ENCODE measurements around the gene ALKAL2.
A peak's percentile ranks its signal among the peaks of the same experiment; 100 is the strongest.

ALKAL2 gene

DNA sequence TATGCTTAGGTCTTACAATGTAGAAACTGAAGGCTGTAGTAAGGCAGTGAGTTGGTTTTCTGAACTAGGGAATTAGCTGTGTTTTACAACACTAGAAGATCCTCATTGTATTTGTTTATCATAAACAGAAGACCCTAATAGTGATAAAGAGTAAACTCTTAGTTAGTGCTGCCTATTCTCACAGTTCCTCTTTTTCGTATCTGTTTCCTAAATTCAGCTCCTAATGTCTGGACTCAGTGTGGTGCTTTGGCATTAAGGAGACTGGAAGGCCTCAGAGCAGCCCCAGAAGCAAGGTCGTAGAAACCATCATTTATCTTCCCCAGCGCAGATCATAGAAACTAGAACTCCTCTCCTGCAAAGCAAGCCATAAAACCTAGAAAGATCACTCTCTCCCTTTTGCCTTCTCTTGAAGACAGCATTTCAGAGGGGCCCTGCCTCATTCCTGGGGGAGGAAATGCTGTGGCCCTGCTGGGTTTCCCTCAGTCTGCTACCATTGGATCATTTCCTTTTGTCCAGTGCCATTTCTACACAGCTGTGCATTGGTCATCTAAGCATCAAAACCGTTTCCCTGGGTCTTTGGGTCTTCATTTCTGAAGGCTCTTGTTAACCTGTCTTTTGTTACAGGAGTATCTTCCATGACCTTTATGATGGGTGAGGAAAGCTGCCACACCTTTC is 18.4 kb downstream of the ALKAL2 start:
- no peak for DNase-seq

DNA sequence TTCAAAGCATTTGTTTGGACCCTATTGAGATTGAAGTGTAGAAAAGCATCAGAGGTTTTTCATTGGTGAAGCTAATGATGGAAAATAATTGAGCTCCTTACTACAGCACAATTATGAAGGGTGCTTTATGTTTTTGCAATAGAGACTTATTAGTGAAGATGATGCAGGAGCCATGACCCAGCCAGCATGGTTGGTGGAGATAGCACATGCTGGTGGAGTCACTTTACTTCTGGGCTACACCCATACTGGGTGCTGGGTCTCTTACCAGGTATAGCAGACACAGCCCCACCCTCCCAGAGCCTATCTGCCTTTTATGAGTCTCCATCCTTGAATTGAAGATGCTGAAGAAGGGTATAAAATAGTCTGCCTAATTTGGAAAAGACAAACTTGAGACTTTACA is 19.6 kb downstream of the ALKAL2 start:
- no peak for DNase-seq

DNA sequence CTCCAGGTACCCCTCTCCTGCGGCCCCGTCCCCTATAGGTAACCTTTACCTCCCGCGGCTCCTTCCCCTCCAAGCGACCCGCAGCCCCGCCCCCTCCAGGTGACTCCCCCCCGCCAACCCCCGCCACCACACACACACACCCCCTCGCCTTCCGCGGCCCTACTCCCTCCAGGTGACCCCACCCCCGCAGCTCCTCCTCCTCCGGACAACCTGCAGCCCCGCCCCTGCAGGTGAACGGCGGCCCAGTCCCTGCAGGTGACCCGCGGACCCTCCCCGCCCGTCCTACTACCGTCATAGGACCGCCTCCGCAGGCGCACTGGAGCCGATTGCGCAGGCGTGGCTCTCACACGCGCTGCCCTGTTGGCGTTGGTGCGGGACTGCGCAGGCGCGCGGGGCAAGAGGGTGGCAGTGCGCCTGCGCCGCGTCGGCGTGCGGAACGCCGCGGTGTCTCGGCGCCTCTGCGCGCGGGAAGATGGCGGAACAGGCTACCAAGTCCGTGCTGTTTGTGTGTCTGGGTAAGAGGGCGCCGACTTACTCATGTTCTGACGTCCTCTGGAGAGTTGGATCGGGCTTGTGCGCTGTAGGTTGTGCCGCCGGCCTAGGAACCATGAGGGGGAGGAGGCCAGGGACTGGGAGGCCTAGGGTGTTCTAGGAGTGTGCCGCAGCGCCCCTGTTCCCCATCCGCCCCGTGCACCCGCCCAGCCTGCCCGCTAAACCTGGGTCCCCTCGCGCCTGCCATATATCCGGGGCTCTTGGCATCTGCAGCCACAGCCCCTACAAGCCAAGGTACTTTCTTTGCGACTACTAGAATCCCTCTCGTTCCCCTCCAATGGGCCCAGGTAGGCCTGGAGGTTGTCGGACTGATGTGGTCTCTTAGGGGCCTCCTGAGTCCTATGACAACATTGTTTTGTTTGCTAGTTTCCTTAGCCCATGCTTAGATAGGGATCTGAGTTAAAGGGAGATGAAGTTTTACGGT is 23.1 kb downstream of the ALKAL2 start, which contains the start of gene ACP1:
ACP1 (plus strand) TSS at position 455 of the 976 bp plus-strand sequence; CDS start at position 473, 18 bp downstream.
- peak; percentile 95 for DNase-seq

DNA sequence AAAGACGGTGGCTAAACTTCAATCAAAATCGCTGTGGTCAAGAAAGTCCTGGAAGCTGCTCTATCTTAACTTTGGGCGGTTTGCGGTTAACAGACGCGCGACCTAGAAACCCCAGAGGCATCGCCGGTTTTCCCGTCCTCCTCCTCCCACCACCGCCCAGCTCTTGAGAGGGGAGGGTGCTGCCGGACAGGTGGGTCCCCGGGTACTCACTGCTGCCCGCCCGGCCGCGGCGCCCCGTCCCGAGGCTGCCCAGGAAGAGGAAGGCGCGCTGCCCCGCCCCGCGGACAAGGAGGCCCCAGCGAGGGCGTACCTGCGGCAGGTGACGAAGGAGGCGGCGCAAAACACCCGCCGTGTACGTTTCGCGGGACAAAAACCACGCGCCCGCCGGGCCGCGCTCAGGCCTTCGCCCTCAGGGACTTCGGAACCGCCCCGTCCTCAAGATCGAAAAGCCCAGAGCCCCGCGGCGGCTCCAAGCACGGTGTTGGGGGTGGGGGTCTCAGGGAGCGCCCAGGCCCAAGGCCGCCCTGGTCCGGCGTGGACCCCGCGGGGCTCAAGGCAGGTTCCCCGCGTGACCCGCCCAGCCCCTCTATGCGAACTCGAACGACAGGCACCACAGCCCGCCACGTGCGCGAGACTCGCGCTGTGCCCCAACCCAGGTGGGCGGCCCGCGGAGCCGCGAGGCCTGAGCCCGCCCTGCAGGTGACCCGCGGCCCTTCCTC is 24.0 kb downstream of the ALKAL2 start, which contains the start of gene SH3YL1:
SH3YL1 (minus strand) TSS at position 259 of the 719 bp plus-strand sequence; CDS start at position 211, 48 bp downstream.
- DNase-seq = peak; percentile 57

DNA sequence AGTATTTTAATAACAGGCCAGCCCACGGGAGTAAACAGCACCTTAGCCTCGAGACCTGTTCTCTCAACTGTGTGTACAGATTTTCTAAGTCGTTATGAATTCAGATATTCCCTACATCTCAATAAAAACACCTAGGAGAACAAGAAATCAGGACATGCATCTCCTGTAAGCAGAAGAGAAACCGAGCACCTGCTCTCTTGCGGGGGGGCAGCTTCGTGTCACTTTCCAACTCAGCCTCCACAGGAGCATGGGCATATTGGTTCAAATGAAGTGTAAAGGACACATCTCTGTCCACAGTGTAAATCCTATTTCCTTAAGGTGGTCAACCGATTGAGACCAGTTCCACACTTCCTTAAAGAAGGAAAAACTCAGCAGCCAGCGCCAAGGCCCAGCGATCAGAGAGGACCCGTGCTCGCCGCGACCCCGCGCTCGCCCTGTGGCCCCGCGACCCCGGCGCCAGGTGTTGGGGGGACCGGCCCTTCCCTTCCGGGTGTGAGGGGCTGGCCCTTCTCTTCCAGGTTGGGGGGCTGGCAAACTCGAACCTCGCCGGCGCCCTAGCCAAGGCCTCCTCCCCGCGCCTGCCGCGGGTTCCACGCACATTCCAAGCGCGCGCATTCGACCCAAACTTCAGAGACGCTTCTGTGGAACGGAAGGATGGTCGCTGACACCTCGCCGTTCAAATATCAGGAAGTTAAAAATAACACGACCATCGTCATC is 24.7 kb downstream of the ALKAL2 start:
- no peak for DNase-seq

DNA sequence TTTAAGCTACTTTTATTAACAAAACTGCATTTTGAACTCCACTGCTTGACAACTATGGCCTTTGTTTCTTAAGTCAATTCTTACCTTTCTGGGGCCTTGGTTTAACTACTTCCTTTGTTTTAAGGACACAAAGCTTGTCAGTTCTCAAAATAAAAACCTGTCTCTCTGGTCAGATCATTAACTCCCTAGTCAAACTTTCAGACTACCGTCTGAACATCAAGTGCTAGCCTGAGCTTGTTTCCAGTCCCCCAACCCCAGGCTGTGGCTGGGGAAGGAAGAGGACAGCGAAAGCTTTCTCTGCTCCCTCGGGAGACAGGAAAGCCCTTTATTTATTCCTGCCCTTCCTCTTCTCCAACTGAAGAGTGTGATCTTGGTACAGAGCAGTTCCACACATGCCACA is 25.8 kb downstream of the ALKAL2 start:
- DNase-seq = no peak

DNA sequence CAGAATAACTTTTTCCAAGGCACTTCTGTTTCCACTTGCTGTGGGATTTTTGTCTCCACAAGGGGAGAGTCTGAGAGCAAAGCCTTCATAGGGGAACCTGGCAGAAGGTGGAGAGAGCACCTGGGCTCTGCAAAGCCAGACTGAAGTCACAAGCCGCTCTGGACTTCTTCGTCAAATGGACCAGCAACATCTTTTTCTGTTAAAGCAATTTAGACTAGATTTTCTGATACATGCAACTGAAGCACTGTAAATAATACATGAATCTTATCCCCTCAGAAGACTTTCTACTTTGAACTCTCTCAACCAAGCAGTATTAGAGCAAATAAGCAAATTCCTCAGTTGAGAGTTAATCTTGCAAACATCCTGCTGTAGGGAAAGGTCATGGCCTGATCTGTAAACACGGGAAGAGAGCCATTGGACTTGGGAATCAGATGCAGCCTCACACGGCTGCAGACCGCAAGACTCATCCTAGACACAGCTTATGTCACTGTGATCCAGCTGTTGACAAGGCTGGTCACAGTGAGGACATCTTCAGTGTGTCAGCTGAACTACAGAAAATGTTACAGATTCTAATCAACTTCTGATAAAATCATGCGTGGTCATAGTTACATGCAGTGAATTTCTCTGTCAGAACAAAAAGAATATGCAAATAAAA is 27.3 kb downstream of the ALKAL2 start:
- no peak for DNase-seq

DNA sequence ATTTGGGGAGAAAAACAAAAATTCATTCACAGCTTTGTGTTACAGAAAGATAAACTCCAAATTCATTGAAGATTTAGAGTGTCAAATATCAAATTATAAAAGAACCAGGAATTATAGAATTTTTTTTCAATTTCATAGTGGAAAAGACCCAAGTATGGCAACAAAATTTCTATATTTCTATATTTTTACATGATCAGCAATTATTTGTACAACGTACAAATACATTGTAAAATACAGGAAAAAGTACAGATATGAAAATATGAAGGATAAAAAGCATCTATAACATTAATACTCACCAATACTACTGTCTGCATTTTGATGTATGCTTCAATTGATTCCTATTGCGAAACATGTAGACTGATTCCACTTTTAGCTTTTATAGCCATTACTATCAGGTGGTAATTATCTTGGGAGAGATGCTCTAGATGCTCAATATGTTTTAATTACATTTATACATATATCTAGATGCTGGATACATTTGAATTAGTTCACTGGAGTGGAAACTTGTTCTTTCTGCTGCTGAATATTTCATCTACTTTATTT is 28.0 kb downstream of the ALKAL2 start:
- no peak for DNase-seq

DNA sequence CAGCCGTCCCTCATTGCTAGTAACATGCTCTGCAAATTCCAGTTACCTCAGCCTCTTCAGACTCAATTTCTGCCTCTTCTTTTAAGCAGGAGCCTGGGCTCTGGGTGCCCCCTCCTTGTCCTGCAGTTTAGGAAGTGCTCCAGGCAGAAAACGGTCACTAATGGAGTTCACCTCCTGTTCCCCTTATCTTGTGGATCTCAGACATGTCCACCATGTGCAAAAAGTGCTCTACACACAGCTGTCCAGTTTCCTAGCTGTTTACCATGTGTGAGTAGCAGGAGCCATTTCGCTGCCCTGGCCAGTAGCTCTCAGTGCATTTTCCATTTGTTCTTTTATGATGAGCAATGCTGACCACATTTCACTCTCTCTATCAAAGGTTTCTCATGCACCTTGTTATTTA is 29.0 kb downstream of the ALKAL2 start:
- DNase-seq = no peak

DNA sequence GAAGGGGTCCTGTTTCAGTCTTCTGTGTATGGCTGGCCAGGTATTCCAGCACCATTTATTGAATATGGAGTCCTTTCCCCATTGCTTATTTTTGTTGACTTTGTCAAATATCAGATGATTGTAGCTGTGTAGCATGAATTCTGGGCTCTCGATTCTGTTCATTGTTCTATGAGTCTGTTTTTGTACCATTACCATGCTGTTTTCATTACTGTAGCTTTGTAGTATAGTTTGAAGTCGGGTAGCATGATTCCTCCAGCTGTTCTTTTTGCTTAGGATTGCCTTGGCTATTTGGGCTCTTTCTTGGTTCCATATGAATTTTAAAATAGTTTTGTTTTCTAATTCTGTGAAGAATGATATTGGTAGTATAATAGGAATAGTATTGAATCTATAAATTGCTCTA is 30.0 kb downstream of the ALKAL2 start:
- DNase-seq = no peak

DNA sequence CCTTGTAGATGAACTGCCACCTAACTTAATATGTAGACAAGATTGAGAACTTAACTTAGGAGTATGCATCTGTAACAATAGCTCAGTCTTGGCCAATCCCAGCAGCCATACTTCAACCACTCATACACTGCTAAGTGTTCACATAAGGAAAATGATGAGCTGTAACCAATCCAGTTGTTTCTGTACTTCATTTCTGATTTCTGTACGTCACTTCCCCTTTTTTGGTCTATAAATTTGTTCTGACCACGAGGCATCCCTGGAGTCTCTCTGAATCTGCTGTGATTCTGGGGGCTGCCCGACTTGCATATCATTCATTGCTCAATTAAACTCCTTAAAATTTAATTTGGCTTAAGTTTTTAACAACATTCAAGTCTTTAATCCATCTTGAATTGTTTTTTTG is 30.5 kb downstream of the ALKAL2 start:
- no peak for DNase-seq

DNA sequence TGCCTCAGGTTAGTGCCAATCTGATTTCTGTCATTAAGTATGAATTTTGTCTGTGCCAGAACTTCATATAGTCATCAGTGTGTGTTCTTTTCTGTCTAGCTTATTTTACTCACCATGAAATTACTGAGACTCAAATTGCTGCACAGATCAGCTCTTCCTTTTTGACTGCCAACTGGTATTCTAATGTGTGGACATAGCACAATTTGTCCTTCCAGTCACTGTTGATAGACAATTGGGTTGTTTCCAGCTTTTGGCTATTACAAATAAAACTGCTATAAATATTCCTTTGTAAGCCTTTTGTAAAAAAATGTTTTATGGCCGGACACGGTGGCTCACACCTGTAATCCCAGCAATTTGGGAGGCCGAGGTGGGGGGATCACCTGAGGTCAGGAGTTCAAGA is 31.8 kb downstream of the ALKAL2 start:
- DNase-seq = no peak

DNA sequence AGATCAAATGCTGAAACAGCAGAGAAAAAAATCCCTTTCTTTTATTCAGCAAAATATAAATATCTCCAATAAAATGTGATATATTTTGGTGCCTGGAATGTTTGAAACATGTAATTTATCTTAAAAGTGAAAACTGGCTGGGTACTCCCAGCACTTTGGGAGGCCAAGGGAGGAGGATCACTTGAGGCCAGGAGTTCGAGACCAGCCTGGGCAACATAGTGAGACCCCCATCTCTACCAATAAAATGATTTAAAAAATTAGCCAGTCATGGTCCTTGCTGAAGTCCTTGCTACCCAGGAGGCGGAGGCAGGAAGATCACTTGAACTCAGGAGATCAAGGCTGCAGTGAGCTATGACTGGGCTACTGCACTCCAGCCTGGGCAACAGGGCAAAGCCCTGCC is 32.7 kb downstream of the ALKAL2 start:
- no peak for DNase-seq

DNA sequence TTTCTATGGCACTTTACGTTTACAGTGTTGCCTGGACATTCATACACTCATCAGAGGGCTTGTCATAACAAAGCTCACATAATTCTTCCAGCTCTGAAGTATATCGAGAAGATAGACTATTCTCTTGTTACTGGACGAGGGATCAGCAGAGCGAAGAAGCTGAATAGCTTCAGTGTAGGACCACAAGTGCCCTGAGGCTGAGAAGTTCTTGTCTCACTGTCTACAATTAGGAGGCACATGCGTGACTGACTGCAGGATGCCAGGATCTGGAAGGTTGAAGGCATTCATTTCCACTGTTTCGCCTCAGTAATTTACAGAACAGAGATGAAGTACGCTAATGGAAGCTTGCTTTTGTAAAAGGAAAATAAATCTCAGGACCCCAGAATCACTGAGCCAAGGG is 33.6 kb downstream of the ALKAL2 start:
- DNase-seq = no peak

DNA sequence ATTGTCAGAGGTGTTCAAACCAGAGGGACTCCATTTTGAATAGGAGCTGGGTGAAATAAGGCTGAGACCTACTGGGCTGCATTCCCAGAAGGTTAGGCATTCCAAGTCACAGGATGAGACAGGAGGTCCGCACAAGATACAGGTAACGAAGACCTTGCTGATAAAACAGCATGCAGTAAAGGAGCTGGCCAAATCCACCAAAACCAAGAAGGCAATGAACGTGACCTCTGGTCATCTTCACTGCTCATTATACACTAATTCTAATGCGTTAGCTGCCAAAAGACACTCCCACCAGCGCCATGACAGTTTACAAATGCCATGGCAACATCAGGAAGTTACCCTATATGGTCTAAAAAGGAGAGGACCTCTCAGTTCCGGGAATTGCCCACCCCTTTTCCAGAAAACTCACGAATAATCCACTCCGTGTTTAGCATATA is 34.7 kb downstream of the ALKAL2 start:
- DNase-seq = no peak

DNA sequence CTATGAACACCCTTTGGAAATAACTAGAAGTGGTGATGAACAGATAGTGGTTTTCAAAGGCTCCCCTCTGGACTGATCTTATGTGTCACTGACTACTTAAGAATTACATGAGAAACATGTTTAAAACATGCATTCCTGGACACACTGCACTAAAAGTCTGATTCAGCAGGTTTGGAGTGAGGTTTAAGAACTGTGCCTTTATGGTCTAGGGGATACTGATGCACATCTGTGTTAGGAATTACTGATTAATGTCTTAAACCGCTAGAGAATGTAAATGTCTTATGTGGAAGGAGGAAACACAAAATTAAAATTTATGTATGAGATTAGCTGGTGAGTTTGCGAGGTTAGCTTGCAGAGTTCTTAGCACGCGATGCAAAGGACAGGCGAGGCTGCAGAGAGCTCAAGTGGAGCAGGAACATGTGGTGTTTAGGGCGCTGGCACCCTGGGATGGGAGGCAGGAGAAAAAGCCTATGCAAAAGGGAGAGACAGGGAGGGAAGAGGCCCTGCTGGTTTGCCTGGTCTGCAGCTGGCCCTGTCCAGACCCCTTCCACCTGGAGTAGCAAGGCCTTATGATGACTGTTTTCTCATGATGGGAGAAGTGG is 35.8 kb downstream of the ALKAL2 start:
- DNase-seq = no peak

DNA sequence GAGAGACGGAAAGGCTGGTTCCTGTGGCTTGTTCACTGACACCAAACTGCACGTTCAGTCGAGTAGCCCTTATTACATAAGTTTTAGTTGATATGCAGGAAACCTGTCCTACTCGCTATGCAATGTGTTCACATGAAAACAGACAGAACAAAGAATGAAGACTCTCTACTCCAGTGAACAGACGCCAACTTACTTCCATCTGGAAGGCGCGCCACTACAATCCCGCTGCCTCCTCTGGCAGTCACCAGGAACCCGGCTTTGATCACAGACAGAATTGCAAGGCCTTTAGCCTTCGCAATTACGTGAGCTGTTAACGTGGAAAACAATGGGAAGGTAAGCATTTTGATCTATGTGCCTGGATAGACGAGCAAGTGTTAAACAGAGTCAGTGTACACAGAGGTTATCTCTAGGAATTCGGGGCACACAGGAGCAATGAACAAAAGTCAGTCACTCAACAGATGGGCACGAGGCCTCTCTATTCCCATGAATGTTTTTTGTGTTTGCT is 38.3 kb downstream of the ALKAL2 start:
- no peak for DNase-seq

DNA sequence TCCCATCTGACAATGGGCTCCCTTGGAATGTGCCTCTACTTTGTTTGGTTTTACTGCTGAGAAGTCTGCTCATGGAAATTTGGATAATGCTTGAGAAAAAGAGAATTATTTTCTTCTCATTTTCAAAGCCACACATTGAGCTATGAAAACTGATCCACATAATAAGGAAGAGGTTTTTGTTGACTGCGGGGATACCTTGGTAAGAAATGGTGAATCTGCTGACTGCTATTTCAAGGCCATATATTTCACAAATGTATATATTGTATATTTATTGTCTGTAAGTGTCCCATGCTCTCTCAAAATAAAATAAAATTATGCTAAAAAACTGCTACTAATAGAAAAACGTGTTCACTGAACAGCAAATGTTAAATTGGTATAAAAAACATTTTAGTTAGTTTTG is 39.2 kb downstream of the ALKAL2 start:
- DNase-seq = no peak

DNA sequence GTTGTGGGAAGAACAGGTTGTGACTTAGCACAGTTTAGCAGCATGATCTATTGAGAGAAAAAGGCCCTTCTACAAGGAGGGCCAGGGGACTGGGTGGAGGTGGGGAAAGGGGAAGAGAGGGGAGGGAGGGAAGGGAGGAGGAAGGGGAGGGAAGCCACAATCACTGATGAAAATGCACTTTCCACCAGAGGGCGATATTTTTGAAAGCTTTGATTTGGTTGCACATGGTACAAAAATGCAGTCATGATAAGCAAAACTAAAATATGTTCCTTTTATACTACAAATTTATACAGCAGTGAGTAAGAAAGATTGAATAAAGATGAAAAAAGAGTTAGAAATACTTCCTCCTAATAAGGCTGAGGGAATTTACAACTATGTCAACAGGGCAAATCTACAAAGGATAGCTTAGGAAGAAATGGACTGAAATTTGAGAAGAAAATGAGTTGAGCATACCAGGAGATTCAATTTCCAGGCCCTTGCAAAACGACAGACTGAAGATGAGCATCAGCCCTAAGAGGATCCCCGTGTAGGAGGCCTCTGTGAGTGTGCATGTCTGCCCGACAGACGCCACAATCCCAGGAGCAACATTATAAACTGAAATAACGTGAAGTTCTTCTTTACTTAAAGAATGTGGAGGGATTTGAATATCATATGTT is 41.3 kb downstream of the ALKAL2 start:
- DNase-seq = peak; percentile 18

DNA sequence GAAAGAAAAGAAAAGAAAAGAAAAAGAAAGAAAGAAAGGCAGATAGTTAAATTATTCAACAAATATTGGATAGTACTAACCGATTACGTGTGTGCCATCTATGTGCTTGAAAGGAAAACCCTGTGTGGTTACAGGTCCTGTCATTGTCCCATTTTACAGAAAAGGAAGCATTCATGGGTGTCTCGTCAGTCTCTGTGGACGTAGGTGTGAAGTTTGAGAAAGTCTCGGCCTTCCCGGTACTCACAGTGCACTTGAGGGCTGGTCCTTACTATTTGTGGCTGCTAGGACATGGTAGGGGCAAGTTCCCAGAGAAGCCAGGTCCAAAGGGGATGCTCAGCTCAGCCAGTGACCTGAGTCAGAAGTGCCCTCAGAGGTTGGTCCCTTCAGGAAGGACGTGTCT is 43.3 kb downstream of the ALKAL2 start:
- no peak for DNase-seq

DNA sequence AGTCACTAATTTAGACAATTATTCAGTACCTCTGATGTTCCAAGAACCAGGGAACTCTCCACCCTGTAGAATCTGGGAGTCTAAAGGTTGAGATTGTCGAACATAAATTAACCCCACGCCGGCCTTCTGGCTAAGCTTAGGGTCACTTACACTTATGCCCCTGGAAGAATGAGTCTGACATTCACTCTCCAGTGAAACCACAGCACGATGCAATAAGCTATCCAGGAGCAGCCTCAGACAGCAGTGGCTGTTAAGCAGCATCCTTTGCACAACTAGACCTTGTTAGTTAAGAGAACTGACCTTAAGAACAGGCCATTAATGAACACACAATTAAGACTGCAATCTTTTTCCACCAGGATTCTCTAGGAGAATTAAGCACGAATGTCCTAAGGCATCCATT is 49.0 kb downstream of the ALKAL2 start:
- no peak for DNase-seq

All from stimulated activated CD4-positive, alpha-beta T cell treated with anti-CD3 and anti-CD28 coated beads, Interleukin-15, amount 100 ng/mL, for 24 hours (primary cell).